Neural progenitor cell (in vitro differentiated cells): Measurements from ENCODE around the gene STOML2. TPM values are rescaled to one million over a fixed set of nuclear protein-coding genes. Genes with fewer than 3 reads are reported as not detected.

ENCODE experiments used
- DNase-seq: peaks from one replicate; pipeline ENCODE4 v3.0.0-alpha.2; 2016; ENCODE audit warnings: low spot score
- H2AFZ ChIP-seq: fragments of 200-600 bp; sonication (generic); replicated peaks from 2 replicates; pipeline ENCODE4 v1.6.1; 2016; ENCODE audit warnings: antibody characterized with exemption
- H3F3A ChIP-seq: fragments of 200-600 bp; sonication (generic); 2 replicates; pipeline ENCODE4 v1.6.1; 2016; ENCODE audit warnings: antibody characterized with exemption, low read depth
- H3K27ac ChIP-seq: fragments of 200-600 bp; sonication (generic); 2 replicates; pipeline ENCODE4 v1.5.1; 2016; ENCODE audit warnings: mild to moderate bottlenecking
- H3K27me3 ChIP-seq: fragments of 200-600 bp; sonication (generic); 2 replicates; pipeline ENCODE4 v1.6.1; 2016; ENCODE audit warnings: mild to moderate bottlenecking, moderate library complexity
- H3K36me3 ChIP-seq: fragments of 200-600 bp; sonication (generic); 2 replicates; pipeline ENCODE4 v1.5.1; 2016
- H3K4me1 ChIP-seq: fragments of 200-600 bp; sonication (generic); 2 replicates; pipeline ENCODE4 v1.6.1; 2016; ENCODE audit warnings: mixed run types
- H3K4me2 ChIP-seq: fragments of 200-600 bp; sonication (generic); 2 replicates; pipeline ENCODE4 v1.6.1; 2016
- H3K4me3 ChIP-seq: fragments of 200-600 bp; sonication (generic); 2 replicates; pipeline ENCODE4 v1.5.1; 2016
- H3K79me2 ChIP-seq: fragments of 200-600 bp; sonication (generic); 2 replicates; pipeline ENCODE4 v1.6.1; 2016; ENCODE audit warnings: low read depth
- H3K9ac ChIP-seq: fragments of 200-600 bp; sonication (generic); 2 replicates; pipeline ENCODE4 v1.6.1; 2016
- H3K9me3 ChIP-seq: fragments of 200-600 bp; sonication (generic); 2 replicates; pipeline ENCODE4 v1.5.1; 2016; ENCODE audit warnings: low read depth
- H4K20me1 ChIP-seq: fragments of 200-600 bp; sonication (generic); 2 replicates; pipeline ENCODE4 v1.6.1; 2016; ENCODE audit warnings: low read depth
- H3K27ac Mint-ChIP-seq: 3 replicates; pipeline ENCODE4 v1.8.0; 2021; ENCODE audit warnings: mixed read lengths
- H3K27me3 Mint-ChIP-seq: 2 replicates; pipeline ENCODE4 v1.8.0; 2022; ENCODE audit warnings: low read depth, mild to moderate bottlenecking, inconsistent platforms, moderate library complexity, mixed read lengths; ENCODE audit not compliant: insufficient read depth
- H3K36me3 Mint-ChIP-seq: 3 replicates; pipeline ENCODE4 v1.8.0; 2021; ENCODE audit warnings: mixed read lengths
- H3K4me1 Mint-ChIP-seq: 3 replicates; pipeline ENCODE4 v1.8.0; 2021; ENCODE audit warnings: mixed read lengths
- H3K4me3 Mint-ChIP-seq: 3 replicates; pipeline ENCODE4 v1.8.0; 2021; ENCODE audit warnings: mild to moderate bottlenecking, moderate library complexity, mixed read lengths
- H3K9me3 Mint-ChIP-seq: 3 replicates; pipeline ENCODE4 v1.8.0; 2020; ENCODE audit warnings: mixed read lengths
- CTCF ChIP-seq: fragments of 200-600 bp; sonication (generic); IDR thresholded peaks from 2 replicates; pipeline ENCODE4 v1.5.1; 2017; ENCODE audit warnings: antibody characterized with exemption, mild to moderate bottlenecking
- EZH2 ChIP-seq: fragments of 200-600 bp; sonication (generic); IDR thresholded peaks from 2 replicates; pipeline ENCODE4 v1.6.1; 2017; ENCODE audit warnings: antibody characterized with exemption, mild to moderate bottlenecking, moderate library complexity
- EZH2phosphoT487 ChIP-seq: fragments of 200-600 bp; sonication (generic); IDR thresholded peaks from 2 replicates; pipeline ENCODE4 v1.6.1; 2017; ENCODE audit warnings: antibody characterized with exemption
- total RNA-seq: library from RNA; depleted of rRNA; stranded (reverse); fragments of >200 nt; gene quantifications from 2 replicates; pipeline ENCODE4 v1.2.3, GENCODE V29; 2015; ENCODE audit warnings: low replicate concordance

Gene STOML2
- total RNA-seq, 1 donor from 2014 or later, result 114 TPM

- peaks cover 49% of the 10 kb centered on the region for H3F3A ChIP-seq
- H3K36me3 ChIP-seq, result peaks cover 19% of the 10 kb centered on the region
- H3K9me3 ChIP-seq, result no peaks in the 10 kb centered on the region
- TF ChIP-seq EZH2 (no peak), EZH2phosphoT487 (no peak), CTCF (no peak)
- no peaks in the 10 kb centered on the region for H3K27me3 Mint-ChIP-seq
- no peak overlapping the region for H3K4me2 ChIP-seq
- no peaks in the 10 kb centered on the region for H3K27me3 ChIP-seq
- H3K9me3 Mint-ChIP-seq, result peaks cover 3% of the 10 kb centered on the region
- no peak overlapping the region for H3K4me3 ChIP-seq
- no peaks in the 10 kb centered on the region for H3K79me2 ChIP-seq
- H3K36me3 Mint-ChIP-seq, result peaks cover 75% of the 10 kb centered on the region
- no peak overlapping the region for H3K4me3 Mint-ChIP-seq
- no peak overlapping the region for H2AFZ ChIP-seq
- peaks cover 4% of the 10 kb centered on the region for H4K20me1 ChIP-seq
- DNase-seq, result no peak
- H3K4me1 Mint-ChIP-seq, result no peaks in the 10 kb centered on the region
- no peak overlapping the region for H3K9ac ChIP-seq
- no peaks in the 10 kb centered on the region for H3K4me1 ChIP-seq
- no peak overlapping the region for H3K27ac ChIP-seq
- H3K27ac Mint-ChIP-seq, result no peak overlapping the region
Observed at GRCh38 chr9:35054871-35055644, 47.9 kb downstream of the STOML2 start.

DNA sequence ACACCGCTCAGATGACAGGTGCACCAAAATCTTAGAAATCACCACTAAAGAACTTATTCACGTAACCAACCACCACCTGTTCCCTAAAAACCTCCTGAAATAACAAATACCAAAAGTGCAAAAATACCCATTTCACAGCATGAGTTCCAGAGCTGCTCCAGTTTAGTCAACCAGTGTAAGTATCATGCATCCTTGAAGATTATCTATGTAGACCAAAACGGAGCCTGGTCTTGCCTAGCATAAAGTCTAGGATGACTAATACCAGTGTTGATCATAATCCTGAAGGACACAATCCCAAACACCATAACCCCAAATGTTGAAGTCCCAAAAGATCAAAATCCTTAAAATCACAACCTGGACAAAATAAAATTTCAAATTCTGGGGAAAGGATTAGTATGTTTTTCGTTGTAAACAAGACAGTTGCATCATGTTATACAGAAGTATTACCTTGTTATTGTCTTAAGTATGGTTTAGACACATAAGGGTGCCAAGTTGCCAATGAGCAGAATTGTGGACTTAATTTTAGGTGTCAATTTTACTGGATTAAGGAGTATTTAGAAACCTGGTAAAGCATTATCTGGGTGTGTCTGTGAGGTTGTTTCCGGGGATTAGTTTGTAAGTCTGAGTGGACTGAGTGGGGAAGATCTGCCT lies 48.6 kb downstream of the STOML2 start:
- Mint-ChIP-seq H3K27ac (no peak overlapping the region), H3K4me1 (no peaks in the 10 kb centered on the region), H3K4me3 (no peak overlapping the region), H3K9me3 (peaks cover 3% of the 10 kb centered on the region), H3K36me3 (peaks cover 73% of the 10 kb centered on the region), H3K27me3 (no peaks in the 10 kb centered on the region)
- Histone ChIP-seq H3K27me3 (no peaks in the 10 kb centered on the region), H3K36me3 (peaks cover 19% of the 10 kb centered on the region), H3K9ac (no peak overlapping the region), H3F3A (peaks cover 49% of the 10 kb centered on the region), H2AFZ (no peak overlapping the region), H3K27ac (no peak overlapping the region), H3K9me3 (no peaks in the 10 kb centered on the region), H3K4me2 (no peak overlapping the region), H3K79me2 (no peaks in the 10 kb centered on the region), H3K4me1 (no peaks in the 10 kb centered on the region), H4K20me1 (peaks cover 4% of the 10 kb centered on the region), H3K4me3 (no peak overlapping the region)
- no peak for TF ChIP-seq CTCF
- no peak for TF ChIP-seq EZH2phosphoT487
- no peak for TF ChIP-seq EZH2
- DNase-seq, result no peak

- Histone ChIP-seq H3K27ac (no peak overlapping the region), H3K9me3 (no peaks in the 10 kb centered on the region), H3K4me3 (no peak overlapping the region), H3K27me3 (no peaks in the 10 kb centered on the region), H3K4me2 (no peak overlapping the region), H3F3A (peaks cover 31% of the 10 kb centered on the region), H3K79me2 (no peaks in the 10 kb centered on the region), H4K20me1 (no peaks in the 10 kb centered on the region), H3K36me3 (peaks cover 9% of the 10 kb centered on the region), H3K4me1 (no peaks in the 10 kb centered on the region), H3K9ac (no peak overlapping the region), H2AFZ (no peak overlapping the region)
- TF ChIP-seq EZH2phosphoT487 (no peak), CTCF (peak; percentile 73)
- Mint-ChIP-seq H3K36me3 (peaks cover 57% of the 10 kb centered on the region), H3K27ac (no peak overlapping the region), H3K4me1 (no peaks in the 10 kb centered on the region), H3K9me3 (peaks cover 3% of the 10 kb centered on the region), H3K4me3 (no peak overlapping the region), H3K27me3 (peaks cover 4% of the 10 kb centered on the region)
- DNase-seq, result peak; percentile 60
Observed at GRCh38 chr9:35051069-35051967, 51.6 kb downstream of the STOML2 start.

Other genes with a start within 250 kb of the STOML2 start
- 0.71 and 1.8 TPM in 2 replicates for gene PHF24, start 144.8 kb downstream of the STOML2 start, total RNA-seq
- 17.4 and 26.9 TPM in 2 replicates for gene DNAJB5, start 113.4 kb downstream of the STOML2 start, total RNA-seq
- 238 and 309 TPM in 2 replicates for gene VCP, start 30.5 kb downstream of the STOML2 start, total RNA-seq
- gene FANCG, start 23.2 kb downstream of the STOML2 start, total RNA-seq, result 89.4 and 97.1 TPM in 2 replicates
- 12.3 and 21.6 TPM in 2 replicates for gene PIGO, start 6.5 kb downstream of the STOML2 start, total RNA-seq
- 8.5 and 19.8 TPM in 2 replicates for gene ATOSB, start 12.7 kb upstream of the STOML2 start, total RNA-seq
- 40.7 and 44.4 TPM in 2 replicates for gene UNC13B, start 58.9 kb upstream of the STOML2 start, total RNA-seq